GM21737 (cell line): ENCODE measurements around the gene SLC12A7.
"Not testable (repeated sequence)": the region's sequence is repeated elsewhere in the genome, so short reads cannot be mapped to it uniquely, and the experiment has no call there.

Experiments used
- ATAC-seq: cut with Tn5 transposase; IDR thresholded peaks from one replicate; pipeline ENCODE4 v1.9.1; 2021; ENCODE audit warnings: mild to moderate bottlenecking, moderate library complexity; ENCODE audit not compliant: unreplicated experiment

SLC12A7 gene

DNA sequence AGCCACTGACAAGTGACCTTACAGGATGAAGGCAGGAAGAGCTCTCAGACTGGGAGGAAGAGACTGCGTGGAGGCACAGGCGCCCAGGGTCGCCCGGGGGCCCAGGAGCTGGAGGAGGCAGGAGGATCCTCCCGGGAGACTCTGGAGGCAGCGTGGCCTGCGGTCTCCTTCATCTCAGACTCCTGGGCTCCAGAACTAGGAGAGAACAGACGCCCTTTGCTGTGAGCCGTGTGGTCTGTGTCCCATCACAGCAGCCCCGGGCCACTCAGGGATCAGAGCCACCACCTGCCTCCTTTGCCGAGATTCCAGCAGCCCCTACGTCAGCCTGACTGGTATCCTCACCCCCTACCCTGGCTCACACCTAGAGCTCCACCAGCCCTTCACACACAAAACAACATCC lies 45.2 kb downstream of the SLC12A7 start:
- ATAC-seq: no peak

DNA sequence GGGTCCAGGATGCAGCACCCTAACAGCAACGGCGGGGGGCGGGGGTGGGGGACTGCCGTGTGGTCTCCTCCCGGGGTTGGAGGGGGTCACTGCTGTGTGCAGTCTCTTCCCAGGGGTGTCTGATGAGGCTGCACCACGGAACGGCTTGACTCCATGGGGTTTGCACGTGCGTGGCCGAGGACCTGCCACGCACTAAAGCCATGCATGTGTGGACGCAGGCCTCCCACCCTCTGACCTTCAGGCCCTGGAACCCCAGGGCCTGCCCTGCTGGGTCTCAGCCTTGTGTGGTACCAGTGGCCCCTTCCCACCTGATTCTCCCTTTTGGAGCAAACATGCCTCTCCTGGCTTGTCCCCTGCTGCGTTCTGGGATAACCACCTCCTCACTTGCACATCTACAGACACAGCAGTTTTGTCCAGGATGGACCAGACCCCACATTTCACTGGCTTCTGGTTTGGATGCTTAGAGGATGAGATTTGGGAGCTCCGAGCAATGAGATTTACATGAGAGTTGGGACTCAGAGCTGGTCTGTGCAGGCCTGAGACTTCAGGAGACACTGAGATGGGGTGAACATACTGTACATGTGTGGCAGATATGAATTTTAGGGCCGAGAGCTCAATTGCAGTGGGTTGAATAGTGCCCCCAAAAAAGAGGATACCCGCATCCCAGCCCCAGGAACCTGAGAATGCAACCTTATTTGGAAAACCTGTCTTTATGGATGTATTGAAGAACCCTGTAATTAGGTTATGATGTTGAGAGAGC lies 45.8 kb downstream of the SLC12A7 start:
- no peak for ATAC-seq

DNA sequence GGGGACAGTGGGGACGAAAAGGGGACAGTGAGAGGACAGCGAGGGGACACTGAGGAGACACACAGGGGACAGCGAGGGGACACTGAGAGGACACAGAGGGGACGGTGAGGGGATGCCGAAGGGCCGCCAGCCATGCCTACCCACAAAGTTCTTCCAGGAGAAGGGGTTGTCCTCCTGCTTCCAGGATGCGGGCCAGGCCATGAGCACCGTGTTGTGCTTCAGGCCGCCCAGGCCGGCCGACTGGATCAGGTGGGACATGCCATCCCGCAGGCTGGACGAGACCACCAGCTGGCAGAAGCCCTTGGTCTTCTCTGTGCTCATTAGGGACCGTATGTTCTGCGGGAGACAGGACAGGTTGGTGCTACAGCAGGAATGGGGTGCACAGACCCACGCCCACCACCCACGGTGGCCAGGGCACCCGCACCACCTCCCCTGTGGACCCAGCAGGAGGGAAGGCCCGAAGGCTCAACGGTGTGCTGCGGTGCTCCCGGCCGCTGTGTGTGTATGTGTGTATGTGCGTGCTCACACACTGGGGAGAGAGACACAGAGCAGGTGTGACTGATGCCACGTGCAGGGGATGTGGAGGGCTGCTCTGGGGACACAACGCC lies 46.6 kb downstream of the SLC12A7 start:
- no peak for ATAC-seq

DNA sequence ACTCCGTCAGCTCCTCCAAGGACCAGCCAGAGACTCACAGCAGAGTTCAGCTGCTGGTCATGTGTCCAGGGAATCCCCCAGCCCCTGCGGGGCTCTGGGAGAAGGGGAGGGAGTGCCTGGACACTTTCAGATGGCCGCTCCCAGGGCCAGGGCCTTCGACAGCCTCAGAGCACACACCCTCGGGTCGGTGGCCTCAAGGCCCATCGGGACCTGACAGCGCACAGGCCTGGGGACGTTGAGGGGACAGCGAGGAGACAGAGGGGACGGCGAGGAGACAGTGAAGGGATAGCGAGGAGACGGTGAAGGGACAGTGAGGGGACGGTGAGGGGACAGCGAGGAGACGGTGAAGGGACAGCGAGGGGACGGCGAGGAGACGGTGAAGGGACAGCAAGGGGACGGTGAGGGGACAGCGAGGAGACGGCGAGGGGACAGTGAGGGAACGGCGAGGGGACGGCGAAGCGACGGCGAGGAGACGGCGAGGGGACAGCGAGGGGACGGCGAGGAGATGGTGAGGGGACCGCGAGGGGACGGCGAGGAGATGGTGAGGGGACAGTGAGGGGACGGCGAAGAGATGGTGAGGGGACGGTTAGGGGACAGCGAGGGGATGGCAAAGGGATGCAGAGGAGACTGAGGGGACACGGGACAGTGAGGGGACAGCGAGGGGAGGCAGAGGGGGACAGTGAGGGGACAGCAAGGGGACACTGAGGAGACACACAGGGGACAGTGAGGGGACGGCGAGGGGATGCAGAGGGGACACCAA lies 47.3 kb downstream of the SLC12A7 start:
- no peak for ATAC-seq

DNA sequence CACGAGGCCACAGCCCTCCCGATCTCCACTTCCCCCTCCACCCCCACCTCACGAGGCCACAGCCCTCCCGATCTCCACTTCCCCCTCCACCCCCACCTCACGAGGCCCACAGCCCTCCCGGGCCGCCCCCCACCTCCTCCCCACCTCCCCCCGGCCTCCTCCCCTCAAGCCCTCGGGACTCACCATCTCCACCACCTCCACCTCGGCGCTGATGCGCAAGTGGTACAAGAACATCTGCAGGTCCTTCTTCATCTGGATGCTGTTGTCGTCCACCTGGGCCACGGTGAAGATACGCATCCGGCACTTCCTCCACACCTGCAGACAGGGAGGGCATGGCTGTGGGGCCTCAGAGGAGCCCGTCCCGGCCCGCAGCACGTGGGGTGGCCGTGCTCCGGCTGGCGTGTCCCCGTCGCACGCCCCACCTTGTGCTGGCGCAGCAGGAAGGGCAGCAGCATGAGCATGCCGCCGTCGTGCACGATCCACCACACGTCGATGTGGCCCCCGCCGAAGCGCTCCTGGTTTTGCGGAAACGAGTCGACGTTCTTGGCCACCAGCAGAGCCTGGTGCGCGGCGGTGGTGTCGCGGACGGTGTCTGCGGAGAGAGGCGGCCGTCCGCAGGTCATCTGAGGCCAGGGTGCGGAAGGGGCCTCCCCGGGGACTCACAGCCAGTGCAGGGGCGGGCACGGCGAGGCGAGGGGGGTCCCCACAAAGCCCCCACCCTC lies 48.0 kb downstream of the SLC12A7 start:
- no peak for ATAC-seq

DNA sequence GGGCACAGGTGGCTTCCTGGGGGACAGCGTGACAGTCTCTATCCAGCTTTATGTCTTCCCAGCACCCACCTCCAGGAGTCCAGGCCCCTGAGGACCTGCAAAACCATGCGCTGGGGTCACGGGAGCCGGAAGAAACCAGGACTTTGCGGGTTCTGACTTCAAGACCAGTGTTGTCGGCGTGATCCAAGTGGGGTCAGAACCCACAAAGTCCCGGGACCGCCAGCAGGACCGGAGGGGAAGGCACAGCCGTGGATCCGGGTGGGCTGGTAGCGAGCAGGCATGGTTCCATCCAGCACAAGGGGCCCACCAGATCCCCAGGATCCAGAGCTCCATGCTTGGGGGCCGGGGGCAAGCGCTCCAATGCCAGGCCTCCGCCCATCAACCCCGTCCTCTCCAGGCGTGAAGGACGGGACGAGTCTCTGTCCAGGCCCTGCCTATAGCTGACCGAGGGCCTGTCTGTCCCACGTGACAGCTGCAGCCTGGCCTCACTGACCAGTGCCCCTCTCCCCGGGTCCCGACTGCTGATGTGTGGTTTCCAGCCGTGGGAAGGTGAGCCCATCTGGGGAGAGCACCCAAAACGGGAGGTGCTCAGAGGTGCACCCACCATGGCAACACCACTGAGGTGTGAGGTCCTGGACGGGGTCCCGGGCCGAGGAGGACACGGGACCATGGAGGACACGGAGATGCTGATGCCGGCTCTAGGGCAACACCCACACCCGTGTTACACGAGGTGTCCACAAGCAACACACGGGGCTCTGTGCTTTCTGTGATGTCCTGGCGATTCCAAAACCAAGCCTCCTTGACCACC lies 48.9 kb downstream of the SLC12A7 start:
- no peak for ATAC-seq

DNA sequence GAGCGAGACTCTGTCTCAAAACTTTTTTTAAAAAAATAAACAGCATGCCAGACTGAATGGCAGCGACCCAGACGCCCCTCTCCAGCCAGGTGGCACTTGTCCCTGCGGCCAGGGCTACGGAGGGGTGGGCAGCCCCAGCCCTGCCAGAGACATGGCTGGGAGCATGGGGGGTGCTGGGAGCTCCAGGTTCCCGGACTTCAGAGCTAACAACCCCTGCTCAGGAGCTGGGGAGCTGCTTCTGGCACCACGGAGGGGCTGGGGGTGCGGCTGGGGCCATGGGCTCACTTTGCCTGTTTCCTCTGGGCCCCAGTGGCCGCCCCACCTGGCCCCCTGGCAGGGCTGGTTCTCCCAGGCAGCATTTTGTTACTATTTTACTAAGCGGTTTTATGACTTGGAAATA lies 49.9 kb downstream of the SLC12A7 start:
- no peak for ATAC-seq

DNA sequence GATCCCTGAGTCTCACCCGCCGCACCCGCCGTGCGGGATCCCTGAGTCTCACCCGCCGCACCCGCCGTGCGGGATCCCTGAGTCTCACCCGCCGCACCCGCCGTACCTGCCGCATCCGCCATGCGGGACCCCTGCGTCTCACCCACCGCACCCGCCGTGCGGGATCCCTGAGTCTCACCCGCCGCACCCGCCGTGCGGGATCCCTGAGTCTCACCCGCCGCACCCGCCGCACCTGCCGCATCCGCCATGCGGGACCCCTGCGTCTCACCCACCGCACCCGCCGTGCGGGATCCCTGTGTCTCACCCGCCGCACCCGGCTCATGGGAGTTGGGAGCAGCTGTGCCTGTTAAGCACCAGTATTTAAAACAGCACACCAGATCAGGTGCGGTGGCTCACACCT lies 50.6 kb downstream of the SLC12A7 start:
- not testable (repeated sequence) for ATAC-seq

DNA sequence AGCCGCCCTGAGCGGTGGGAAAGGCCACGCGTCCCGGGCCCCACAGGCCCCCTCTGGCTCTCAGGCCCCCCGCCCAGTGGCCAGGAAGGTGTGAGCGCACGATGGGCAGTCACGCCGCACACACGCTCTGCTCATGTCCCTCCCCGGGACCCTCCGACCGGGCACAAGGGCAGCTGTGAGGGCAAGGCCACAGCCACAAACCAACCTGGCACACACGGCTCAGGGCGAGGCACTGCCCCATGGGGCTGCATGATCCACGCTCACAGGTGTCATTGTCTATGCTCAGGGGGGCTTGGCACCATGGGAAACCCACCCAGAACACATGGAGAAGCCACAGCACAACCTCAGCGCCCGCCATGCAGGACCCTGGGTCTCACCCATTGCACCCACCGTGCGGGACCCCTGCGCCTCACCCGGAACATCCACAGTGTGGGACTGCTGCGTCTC lies 51.3 kb downstream of the SLC12A7 start:
- no peak for ATAC-seq

DNA sequence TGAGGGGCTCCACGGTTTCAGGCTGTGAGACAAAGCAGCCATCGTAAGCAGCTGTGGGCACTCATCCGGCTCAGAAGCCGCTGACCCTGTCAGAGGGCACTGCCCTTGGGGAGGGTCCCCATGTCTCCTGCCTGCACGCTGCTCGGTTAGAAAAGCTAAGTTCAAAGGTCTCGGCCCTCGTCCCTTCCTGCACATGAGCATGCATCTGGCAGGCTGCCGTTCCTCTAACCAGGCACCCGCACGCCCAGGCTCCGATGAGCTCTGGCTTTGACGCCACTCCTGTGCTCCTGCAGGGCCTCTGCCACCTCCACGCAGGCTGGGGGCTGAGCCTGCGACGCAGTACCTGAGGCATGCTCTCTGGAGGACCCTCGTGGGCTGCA lies 52.0 kb downstream of the SLC12A7 start:
- no peak for ATAC-seq

DNA sequence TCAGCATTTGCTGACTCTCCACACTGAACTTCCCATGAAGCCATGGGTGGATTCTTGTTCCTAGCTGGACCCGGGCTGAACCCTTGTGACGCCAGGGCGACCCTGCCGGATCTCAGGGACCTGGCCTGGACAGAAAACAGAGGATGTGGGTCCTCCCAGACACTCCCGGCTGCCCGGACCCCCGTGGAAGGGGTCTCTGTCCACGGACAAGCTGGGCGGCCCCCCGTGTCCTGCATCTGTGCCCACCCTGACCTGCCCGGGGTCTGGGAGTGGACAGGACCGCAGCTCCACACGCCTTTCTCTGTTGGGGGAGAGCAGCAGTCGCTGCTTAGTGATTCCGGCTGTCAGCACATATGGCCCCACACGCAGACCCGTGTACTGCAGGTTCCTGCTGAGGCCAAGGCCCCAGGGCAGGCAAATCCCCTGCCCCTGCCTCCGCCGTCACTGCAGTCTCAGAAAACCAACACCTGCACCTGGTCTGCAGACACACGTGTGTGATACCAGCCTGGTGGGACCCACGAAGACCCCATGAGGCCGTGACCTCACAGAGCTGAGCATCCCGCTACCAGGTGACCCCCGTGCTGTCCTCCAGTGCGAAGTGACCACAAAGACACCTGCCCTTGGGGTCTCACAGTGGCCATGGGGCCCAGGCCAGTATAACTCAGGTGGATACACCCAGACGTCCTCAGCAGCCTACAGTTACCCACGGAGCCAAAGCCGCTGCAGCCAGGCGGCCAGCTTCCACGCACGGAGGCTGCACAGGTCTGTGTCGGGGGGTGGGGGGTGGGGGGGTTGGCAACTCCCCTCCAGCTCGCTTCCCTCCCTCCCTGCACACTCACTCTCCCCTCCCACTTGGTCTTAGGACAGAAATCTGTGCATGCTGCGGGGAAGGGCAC lies 52.6 kb downstream of the SLC12A7 start:
- no peak for ATAC-seq

DNA sequence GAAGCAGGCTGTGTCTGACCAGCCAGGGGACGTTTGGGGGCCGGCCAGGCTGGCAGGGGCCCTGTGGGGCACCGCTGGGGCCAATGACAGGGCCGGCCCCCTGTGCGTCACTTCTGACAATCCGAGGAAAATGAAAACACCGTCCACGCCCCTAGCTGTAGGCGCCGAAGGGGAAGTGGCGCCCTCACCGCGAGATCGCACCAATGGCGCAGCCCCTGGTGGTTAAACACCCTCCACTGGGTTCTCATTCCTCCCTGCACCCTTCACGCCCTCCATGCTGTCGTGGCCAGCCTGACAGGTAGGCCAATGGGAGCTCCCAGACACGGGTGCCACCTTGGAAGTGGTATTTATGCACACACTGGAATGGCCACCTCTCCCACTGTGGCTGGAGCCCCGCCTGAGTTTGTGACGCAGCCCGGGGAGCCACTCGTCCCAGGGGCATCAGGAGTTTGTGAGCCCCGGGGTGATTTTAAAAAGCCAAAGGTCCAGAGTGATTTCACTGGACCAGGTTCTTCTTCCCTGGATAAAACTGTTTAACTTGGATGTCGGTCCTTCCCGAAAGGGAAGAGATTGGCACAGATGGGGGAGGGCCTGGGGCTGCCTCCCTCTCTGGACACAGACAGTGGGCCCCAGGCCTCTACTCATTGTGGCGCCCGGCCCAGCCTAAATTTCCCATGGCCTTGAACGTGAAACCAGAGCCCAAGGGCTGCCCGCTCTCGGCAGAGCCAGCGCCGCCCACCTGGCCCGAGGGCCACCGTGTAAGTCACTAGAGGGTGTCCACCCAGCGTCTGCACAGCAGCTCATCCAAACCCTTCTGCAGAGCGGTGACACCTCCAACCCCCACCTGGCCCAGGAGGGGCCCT lies 53.5 kb downstream of the SLC12A7 start:
- no peak for ATAC-seq

DNA sequence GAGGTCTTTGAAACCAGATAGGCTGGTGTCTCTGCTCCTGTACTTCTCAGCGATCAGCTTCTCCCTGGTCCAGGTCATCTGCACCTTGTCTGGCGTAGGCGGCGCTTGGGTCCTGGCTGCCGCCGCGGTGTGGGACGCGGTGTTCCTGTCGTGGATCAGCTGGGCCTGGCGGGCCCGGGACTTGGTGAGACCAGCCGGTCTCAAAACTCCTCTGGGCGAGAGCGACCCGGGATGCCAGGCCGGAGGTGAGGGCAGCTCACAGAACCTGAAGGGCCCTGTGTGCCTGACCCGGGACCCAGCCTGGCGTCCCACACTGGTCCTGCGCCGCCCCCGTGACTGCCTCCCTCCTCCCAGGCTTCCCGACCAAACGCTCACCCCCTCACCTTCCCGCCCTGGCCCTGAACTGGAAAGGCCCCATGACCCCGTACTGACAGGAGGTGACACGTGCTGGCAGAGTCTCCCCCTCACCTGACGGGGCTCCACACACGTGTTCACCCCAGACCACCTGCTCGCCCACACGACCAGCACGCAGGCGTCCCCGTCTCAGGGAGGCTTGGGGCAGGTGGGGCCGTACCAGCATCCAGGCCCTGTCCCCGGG lies 54.3 kb downstream of the SLC12A7 start:
- no peak for ATAC-seq

DNA sequence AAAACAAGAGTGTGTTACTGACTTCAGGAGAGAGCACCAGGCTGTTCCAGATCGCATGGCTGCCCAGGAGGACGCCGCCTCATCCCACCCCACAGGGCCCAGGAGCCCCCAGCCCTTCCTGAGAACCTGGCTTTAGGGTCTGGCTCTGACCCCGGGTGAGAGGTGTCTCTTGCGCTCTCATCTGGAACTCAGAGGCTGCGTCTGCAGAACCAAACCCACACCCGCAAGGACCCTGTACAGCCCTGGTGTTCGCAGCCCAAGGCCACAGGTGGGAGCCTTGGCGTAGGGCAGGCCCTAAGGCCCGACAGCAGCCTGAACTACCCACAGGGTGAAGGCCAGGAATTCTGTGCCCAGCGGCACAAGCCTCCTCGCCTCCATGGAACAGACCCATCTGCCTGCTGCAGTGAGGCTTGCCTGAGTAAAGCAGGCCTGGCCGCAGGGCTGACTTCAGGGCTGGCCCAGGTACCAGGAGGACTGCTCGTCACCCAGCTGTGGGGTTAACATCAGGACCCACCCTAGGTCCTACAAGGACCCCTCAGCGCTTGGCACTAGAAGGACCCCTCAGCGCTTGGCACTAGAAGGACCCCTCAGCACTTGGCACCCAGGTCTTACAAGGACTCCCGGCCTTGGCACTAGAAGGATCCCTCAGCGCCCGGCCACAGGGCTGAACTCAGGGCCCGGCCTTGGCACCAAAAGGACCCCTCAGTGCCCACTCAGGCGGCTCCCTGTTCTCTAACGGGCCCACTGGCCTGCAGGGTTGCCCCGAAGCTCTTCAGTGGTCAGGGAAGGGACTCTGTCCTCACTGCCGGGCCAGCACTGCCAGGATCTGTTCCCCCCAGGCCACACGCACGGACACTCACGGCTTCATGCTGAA lies 55.0 kb downstream of the SLC12A7 start:
- no peak for ATAC-seq

DNA sequence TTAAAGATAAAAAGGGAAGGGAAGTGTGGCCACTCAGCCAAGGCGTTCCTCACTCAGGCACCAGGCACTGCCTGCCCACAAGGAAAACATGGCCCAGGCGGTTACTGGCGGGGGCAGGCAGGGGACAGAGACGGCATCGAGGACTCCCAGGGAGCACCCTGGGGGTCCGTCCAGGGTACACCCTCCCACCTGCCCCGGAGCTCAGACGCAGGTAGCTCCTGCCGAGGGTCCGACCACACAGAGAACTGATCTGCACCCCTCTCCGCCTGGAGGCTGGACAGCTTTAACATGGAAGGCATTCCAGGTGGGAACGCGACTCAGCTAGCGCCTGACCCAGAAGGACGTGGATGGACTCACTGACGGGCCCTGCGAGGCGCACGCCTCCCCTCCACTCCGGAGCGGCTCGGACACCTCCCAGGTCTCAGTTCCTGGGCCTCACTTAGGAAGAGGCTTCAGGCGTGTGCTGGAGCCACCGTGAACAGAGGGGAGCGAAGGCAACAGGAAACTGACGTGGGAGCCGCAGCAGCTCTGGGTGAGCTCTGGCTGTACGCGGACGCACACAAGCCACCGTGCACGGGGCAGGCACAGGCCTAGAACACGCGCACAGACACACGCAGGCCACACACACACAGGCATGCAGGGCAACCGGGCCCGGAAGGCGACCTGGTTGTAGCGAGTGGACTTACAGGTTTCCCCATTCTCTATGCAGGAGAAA lies 55.8 kb downstream of the SLC12A7 start:
- no peak for ATAC-seq
